ENCODE measurements around the gene GMEB2.
"Not testable (repeated sequence)": the region's sequence is repeated elsewhere in the genome, so short reads cannot be mapped to it uniquely, and the experiment has no call there.

The GMEB2 gene

GRCh38 chr20:63617092-63617875, 9.6 kb downstream of the GMEB2 start:
- no peak for DNase-seq (ENCODE audit: low read depth in 2 of 3, low spot score in 1 of 3)

GRCh38 chr20:63613863-63614594, 12.9 kb downstream of the GMEB2 start:
- DNase-seq (ENCODE audit: low read depth in 2 of 3, low spot score in 1 of 3), result not testable (repeated sequence)

GRCh38 chr20:63612276-63612931, 14.5 kb downstream of the GMEB2 start:
- no peak for DNase-seq (ENCODE audit: low read depth in 2 of 3, low spot score in 1 of 3)

GRCh38 chr20:63611646-63612045, 15.3 kb downstream of the GMEB2 start:
- DNase-seq (ENCODE audit: low read depth in 2 of 3, low spot score in 1 of 3), result no peak

- no peak for DNase-seq (ENCODE audit: low read depth in 2 of 3, low spot score in 1 of 3)
These were observed 16.1 kb downstream of the GMEB2 start for GRCh38 chr20:63610581-63611435.

- DNase-seq (ENCODE audit: low read depth in 2 of 3, low spot score in 1 of 3), result no peak
These were observed 20.2 kb downstream of the GMEB2 start for GRCh38 chr20:63606686-63607085.

GRCh38 chr20:63602321-63602720, 24.6 kb downstream of the GMEB2 start:
- no peak for DNase-seq (ENCODE audit: low read depth in 2 of 3, low spot score in 1 of 3)

- not testable (repeated sequence) for DNase-seq (ENCODE audit: low read depth in 2 of 3, low spot score in 1 of 3)
These were observed 25.2 kb downstream of the GMEB2 start for GRCh38 chr20:63601679-63602078.

GRCh38 chr20:63599396-63600050, 27.4 kb downstream of the GMEB2 start:
- no peak for DNase-seq (ENCODE audit: low read depth in 2 of 3, low spot score in 1 of 3)

- no peak for DNase-seq (ENCODE audit: low read depth in 2 of 3, low spot score in 1 of 3)
These were observed 28.2 kb downstream of the GMEB2 start for GRCh38 chr20:63598479-63599395.

- DNase-seq (ENCODE audit: low read depth in 2 of 3, low spot score in 1 of 3), result no peak
These were observed 29.0 kb downstream of the GMEB2 start for GRCh38 chr20:63597651-63598478.

GRCh38 chr20:63596423-63596822, 30.5 kb downstream of the GMEB2 start:
- no peak for DNase-seq (ENCODE audit: low read depth in 2 of 3, low spot score in 1 of 3)

- no peak for DNase-seq (ENCODE audit: low read depth in 2 of 3, low spot score in 1 of 3)
These were observed 31.3 kb downstream of the GMEB2 start for GRCh38 chr20:63595416-63596127.

GRCh38 chr20:63594043-63594561, 32.8 kb downstream of the GMEB2 start:
- no peak for DNase-seq (ENCODE audit: low read depth in 2 of 3, low spot score in 1 of 3)

GRCh38 chr20:63592661-63593060, 34.2 kb downstream of the GMEB2 start:
- DNase-seq (ENCODE audit: low read depth in 2 of 3, low spot score in 1 of 3), result no peak

GRCh38 chr20:63591786-63592355, 35.0 kb downstream of the GMEB2 start:
- no peak for DNase-seq (ENCODE audit: low read depth in 2 of 3, low spot score in 1 of 3)

- no peak for DNase-seq (ENCODE audit: low read depth in 2 of 3, low spot score in 1 of 3)
These were observed 35.8 kb downstream of the GMEB2 start for GRCh38 chr20:63591147-63591533.
